Loucy (cell line): ENCODE measurements around the gene HMGXB4.

Experiments used
- EZH2phosphoT487 ChIP-seq: fragments of 200-600 bp; IDR thresholded peaks from 2 replicates; pipeline ENCODE4 v1.6.1; 2018; ENCODE audit warnings: antibody characterized with exemption, mild to moderate bottlenecking, moderate library complexity, borderline replicate concordance
- TF ChIP-seq, protein P1 (sequence below): fragments of 200-600 bp; sonication (generic); conservative IDR thresholded peaks from 2 replicates; pipeline ENCODE4 v1.5.1; 2014; ENCODE audit warnings: mild to moderate bottlenecking, antibody characterized with exemption, low read length

- TF ChIP-seq, protein P1, sequence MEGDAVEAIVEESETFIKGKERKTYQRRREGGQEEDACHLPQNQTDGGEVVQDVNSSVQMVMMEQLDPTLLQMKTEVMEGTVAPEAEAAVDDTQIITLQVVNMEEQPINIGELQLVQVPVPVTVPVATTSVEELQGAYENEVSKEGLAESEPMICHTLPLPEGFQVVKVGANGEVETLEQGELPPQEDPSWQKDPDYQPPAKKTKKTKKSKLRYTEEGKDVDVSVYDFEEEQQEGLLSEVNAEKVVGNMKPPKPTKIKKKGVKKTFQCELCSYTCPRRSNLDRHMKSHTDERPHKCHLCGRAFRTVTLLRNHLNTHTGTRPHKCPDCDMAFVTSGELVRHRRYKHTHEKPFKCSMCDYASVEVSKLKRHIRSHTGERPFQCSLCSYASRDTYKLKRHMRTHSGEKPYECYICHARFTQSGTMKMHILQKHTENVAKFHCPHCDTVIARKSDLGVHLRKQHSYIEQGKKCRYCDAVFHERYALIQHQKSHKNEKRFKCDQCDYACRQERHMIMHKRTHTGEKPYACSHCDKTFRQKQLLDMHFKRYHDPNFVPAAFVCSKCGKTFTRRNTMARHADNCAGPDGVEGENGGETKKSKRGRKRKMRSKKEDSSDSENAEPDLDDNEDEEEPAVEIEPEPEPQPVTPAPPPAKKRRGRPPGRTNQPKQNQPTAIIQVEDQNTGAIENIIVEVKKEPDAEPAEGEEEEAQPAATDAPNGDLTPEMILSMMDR, result no peak
- TF ChIP-seq EZH2phosphoT487, result no peak
Observed at GRCh38 chr22:35344956-35345690, 87.8 kb downstream of the HMGXB4 start.
